ENCODE data around the gene ADGRA1.
A peak's percentile ranks its signal among the peaks of the same experiment; 100 is the strongest.
"Not testable (repeated sequence)": the region's sequence is repeated elsewhere in the genome, so short reads cannot be mapped to it uniquely, and the experiment has no call there.

ADGRA1 gene

DNA sequence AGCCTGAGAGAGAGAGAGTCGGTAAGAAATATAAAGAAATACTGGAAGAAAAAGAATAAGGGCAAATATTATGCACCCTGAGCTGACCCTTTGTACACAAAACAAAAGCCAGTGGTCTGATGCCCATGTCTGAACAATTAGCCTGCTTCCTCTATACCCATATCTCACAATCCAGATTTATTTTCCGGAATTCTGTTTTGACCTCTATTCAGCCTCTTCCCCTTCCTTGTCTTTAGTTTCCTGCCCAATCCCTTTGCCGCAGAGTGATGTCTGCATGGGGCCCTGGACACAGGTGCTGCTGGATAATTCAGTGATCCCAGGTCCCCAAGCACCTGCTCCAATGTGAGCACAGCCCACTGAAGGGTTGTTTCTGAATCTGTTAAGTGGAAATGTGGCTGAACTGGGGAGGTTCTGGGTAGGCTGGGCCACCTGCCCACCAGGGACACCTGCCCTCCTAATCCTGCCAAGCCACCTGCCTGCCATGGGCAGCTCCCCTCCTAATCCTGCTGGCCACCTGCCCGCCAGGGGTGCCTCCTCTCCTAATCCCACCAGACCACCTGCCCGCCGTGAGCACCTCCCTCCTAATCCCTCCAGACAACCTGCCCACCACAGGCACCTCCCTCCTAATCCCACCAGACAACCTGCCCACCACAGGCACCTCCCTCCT is 23.0 kb downstream of the ADGRA1 start:
- no peak for DNase-seq (ENCODE audit: low spot score)

- not testable (repeated sequence) for DNase-seq (ENCODE audit: low spot score)
Measured at GRCh38 chr10:133111640-133112039, 23.9 kb downstream of the ADGRA1 start.

DNA sequence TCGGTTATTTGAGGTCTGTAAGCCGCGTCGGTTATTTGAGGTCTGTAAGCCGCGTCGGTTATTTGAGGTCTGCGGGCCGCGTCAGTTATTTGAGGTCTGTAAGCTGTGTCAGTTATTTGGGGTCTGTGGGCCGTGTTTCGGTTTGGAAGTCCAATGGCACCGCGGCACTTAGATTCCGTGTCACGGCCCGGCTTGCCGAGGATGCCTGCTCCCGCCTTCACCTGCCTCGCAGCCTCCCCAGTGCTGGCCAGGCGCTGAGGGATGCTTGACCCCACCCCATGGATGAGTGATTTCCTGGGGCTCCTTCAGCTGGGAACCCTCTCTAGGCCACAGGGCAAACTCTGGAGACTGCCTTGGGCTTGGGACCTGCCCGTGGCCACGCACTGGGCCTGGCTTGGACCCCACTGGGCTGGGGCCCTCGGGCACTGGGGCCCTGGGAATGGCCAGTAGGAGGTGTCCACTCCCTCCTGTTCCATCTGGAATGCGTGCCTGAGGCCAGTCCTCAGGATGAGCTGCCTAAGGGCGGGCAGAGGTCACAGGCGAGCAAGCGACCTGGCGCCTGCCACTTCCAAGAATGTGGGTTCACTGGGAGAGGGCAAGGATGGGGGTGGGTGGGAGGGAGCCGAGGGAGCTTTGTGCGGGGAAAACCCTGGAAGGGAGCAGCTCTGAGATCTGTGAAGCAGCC is 25.6 kb downstream of the ADGRA1 start:
- DNase-seq (ENCODE audit: low spot score) = no peak

DNA sequence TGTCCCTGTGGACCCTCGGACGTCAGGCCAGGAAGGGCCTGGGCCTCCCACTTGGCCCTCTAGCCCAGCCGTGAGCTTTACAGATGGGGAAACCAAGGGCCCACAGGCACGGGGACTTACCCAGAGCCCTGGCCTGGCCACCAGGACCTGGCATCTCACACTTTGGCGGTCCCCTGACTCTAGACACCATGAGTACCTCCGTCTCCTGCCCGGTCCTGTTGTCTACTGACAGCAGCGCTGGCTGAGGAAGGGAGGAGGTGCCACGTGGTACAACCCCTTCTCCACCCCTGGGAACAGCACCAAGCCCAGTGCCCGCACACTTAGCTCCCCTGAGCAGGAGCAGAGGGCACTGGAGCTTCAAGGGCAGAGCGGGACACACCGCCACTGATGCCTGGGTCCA is 26.1 kb downstream of the ADGRA1 start:
- no peak for DNase-seq (ENCODE audit: low spot score)

- DNase-seq (ENCODE audit: low spot score) = no peak
Measured at GRCh38 chr10:133114251-133114650, 26.5 kb downstream of the ADGRA1 start.

GRCh38 chr10:133114726-133115452 is 27.2 kb downstream of the ADGRA1 start:
- DNase-seq (ENCODE audit: low spot score) = no peak

GRCh38 chr10:133115453-133115842 is 27.7 kb downstream of the ADGRA1 start:
- DNase-seq (ENCODE audit: low spot score) = no peak

- DNase-seq (ENCODE audit: low spot score) = no peak
Measured at GRCh38 chr10:133115976-133116375, 28.3 kb downstream of the ADGRA1 start.

DNA sequence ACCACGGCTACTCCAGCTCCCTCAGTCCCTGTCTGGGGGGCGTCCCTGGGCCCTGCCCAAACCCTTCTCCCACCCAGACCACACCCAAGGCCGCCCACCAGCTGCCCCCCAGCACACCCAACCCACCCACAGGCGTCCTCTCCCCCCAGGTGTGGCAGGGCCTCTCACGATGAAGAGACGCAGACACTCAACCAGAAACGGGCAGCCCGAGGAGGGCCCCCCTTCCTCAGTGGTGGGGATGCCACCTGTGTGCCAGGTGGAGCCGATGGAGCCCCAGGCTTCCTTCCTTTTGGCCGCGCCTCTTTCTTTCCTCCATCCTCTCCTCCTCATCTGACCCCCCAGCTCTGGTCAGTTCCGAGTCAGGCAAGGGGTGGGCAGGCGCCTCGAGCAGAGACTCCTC is 28.7 kb downstream of the ADGRA1 start:
- DNase-seq (ENCODE audit: low spot score) = no peak

GRCh38 chr10:133117036-133117687 is 29.4 kb downstream of the ADGRA1 start:
- DNase-seq (ENCODE audit: low spot score) = no peak

DNA sequence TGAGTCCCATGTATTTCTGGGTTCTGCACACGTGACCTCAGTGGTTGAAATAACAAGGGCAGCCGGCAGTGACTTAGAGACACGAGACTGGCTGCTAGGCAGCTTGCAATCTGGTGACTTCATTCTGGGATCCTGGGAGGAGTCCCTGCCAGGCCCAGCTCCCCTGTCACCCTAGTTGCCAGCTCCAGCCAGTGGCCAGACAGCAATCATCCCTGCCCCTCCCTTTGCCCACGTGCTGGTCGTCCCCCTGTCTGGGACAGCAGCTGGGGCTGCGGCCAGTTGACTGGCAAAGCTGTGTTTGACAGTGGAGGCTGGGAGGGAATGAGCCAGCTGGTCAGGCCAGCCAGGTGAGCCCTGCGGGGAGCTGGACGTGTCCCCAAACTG is 30.0 kb downstream of the ADGRA1 start:
- no peak for DNase-seq (ENCODE audit: low spot score)

DNA sequence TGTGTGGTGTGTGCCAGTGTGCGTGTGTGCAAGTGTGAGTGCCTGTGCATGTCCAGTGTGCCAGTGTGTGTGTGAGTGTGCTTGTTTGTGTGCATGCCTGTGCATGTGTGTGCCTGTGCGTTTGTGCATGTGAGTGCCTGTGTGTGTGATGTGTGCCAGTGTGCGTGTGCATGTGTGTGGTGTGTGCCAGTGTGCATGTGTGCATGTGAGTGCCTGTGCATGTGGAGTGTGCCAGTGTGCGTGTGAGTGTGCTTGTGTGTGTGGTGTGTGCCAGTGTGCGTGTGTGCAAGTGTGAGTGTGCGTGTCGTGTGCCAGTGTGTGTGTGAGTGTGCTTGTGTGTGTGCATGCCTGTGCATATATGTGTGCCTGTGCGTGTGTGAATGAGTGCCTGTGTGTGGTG is 33.8 kb downstream of the ADGRA1 start:
- no peak for DNase-seq (ENCODE audit: low spot score)

- no peak for DNase-seq (ENCODE audit: low spot score)
Measured at GRCh38 chr10:133122171-133122935, 34.6 kb downstream of the ADGRA1 start.

DNA sequence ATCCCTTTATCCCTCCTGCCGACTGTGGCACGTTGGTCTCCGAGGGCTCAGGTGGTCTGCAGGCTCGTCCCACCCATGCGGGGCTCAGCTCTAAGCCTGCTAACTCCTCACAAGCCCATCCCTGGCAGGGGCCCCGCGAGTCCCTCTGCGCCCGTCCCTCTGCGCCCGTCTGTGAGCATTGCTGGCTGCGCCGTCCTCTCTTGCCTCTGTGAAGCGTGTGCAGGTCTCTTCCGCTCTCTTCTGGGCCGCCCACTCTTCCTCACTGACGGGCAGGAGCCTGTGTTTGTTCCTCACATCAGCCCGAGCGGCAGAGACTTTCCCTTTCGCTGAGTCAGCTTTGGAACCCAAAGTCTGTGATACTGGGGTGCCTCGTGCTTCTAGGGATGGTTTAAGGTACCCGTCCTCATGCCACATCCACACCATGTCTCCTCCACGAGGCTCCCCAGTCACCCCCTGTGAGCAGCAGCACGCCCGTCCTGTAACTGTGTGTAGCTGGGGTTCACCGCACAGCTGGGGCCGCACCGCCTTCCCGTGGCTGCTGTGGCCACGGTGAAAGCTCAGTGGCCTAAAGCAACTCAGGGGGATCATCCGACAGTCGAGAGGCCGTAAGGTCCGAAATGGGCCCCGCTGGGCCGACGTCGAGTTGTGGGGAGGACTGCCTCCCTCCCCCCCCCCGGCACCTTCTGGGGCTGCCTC is 35.5 kb downstream of the ADGRA1 start:
- DNase-seq (ENCODE audit: low spot score) = no peak

GRCh38 chr10:133123746-133124356 is 36.1 kb downstream of the ADGRA1 start:
- DNase-seq (ENCODE audit: low spot score) = no peak

- peak; percentile 81 for DNase-seq (ENCODE audit: low spot score)
Measured at GRCh38 chr10:133124357-133125211, 36.9 kb downstream of the ADGRA1 start.

GRCh38 chr10:133125901-133126300 is 38.2 kb downstream of the ADGRA1 start:
- no peak for DNase-seq (ENCODE audit: low spot score)

DNA sequence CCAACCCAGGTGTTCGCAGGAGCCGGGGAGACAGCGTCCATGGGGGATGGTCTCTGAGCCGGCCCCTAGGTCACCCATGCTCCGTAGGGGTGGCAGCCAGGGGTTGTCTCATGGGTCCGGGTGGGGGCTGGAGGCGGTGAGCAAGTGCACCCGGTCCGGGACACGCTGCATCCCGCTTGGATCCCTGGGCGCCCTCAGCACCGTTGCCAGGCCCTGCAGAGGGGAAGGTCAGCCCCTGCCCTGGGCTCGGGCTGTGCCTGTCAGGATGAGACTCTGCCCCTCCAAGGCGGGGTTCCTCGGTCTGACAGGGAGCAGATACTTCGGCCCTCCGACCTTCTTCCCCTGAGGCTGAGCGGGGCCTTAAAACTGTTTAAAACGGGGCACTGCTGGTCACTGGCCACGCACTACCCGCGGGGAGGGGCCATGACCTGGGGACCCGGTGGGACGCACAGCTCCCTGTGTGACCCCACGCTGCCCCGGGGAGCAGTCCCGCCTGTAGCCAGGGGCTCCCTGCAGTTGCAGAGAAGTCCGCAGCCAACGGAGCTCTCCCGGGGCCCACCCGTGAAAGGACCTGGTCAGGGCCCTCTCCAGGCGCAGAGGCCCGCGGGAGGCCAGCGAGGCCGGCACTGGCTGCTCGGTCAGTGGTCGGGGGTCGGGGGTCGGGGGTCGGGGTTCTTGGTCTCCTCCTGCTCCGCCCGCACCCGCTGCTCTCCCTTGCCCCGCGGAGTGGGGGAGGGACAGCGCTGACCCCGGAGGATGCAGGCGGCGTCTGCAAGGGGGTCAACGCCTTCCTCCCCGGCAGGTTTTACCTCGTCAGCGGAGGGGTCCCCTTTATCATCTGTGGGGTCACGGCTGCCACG is 38.9 kb downstream of the ADGRA1 start:
- no peak for DNase-seq (ENCODE audit: low spot score)

All from HuH-7.5 (cell line).